ENCODE results near the gene IDH2.
"Not testable (repeated sequence)": the region's sequence is repeated elsewhere in the genome, so short reads cannot be mapped to it uniquely, and the experiment has no call there.

The IDH2 gene

DNA sequence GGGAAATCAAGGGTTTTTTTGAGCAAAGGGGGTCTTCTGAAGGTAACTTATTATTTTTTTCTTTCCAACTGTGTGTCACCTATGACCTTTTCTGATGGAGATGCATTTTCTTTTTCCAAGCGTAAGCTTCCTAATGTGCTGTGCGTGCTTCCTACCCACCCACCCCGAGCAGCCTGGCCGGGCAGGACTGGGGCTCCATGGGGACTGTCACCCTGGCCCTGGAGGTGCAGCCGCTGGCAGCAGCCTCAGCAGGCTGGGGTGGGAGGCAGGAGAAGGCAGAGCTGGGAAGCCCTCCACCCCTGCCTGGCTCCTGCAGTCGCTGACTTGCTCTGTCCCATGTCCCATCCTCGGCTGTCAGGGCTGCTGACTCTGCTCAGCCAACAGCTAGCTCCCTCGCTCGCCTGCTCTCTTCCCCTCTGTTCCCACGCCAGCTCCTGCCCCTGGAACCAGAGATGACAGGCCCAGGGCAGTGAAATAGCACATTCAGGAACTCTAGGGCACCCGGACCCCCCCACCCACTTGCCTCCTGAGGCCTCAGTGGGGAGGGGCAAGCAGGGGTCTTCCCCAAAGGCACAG is 21.4 kb downstream of the IDH2 start:
- Mint-ChIP-seq H3K4me1 (peaks cover 1% of the 10 kb centered on the region), H3K9me3 (no peaks in the 10 kb centered on the region), H3K4me3 (no peak overlapping the region), H3K36me3 (peaks cover 33% of the 10 kb centered on the region), H3K27ac (peak overlapping the region; percentile 32)
- no peak for ATAC-seq
- DNase-seq (ENCODE audit: low spot score in 2 of 2): no peak

DNA sequence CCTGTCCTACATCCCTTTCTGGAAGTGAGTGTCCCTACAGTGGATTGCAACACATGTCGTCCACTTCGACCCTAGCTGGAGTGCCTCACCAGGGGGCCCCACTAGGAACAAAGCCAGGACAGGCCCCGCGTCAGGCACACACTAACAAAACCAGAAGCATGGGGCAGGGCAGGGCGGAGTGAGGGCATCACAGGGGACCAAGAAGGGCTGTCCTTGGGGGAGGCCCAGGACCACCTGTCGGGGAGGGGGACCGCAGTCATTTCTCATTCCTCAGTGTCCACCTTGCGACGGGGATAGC is 21.9 kb downstream of the IDH2 start:
- Mint-ChIP-seq H3K27ac (peak overlapping the region; percentile 32), H3K36me3 (peaks cover 30% of the 10 kb centered on the region), H3K9me3 (no peaks in the 10 kb centered on the region), H3K4me3 (no peak overlapping the region), H3K4me1 (peaks cover 5% of the 10 kb centered on the region)
- ATAC-seq: no peak
- DNase-seq (ENCODE audit: low spot score in 2 of 2): no peak

GRCh38 chr15:90079619-90080457 is 22.4 kb downstream of the IDH2 start:
- Mint-ChIP-seq H3K36me3 (peaks cover 30% of the 10 kb centered on the region), H3K4me1 (peaks cover 5% of the 10 kb centered on the region), H3K4me3 (no peak overlapping the region), H3K27ac (peak overlapping the region; percentile 32), H3K9me3 (no peaks in the 10 kb centered on the region)
- no peak for ATAC-seq
- DNase-seq (ENCODE audit: low spot score in 2 of 2): no peak

DNA sequence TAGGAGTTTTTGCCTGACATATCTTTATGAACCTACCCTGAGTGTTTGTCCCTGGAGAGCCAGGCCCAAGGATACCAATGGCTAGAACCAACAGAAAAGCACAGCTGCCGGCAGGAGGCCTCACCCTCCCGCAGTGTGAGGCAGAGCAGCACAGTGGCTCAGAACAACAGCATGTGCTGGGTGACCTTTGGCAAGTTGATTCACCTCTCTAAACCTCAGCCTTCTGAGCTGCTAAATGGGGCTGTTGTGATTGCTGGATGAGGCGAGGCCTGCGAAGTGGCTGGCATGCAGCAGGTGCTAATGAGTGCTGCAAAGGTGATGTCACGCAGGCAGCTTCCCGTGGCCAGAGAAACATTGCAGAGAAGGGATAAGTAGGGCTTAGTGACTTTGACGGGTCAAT is 23.3 kb downstream of the IDH2 start:
- Mint-ChIP-seq H3K4me1 (peaks cover 5% of the 10 kb centered on the region), H3K4me3 (no peak overlapping the region), H3K36me3 (peaks cover 24% of the 10 kb centered on the region), H3K9me3 (no peaks in the 10 kb centered on the region), H3K27ac (peak overlapping the region; percentile 54)
- peak; percentile 14 for ATAC-seq
- DNase-seq (ENCODE audit: low spot score in 2 of 2): no peak

- Mint-ChIP-seq H3K4me3 (no peak overlapping the region), H3K36me3 (peaks cover 13% of the 10 kb centered on the region), H3K9me3 (no peaks in the 10 kb centered on the region), H3K27ac (no peak overlapping the region), H3K4me1 (peaks cover 5% of the 10 kb centered on the region)
- ATAC-seq: no peak
- no peak for DNase-seq (ENCODE audit: low spot score in 2 of 2)
These were observed 25.6 kb downstream of the IDH2 start for GRCh38 chr15:90076716-90077115.

DNA sequence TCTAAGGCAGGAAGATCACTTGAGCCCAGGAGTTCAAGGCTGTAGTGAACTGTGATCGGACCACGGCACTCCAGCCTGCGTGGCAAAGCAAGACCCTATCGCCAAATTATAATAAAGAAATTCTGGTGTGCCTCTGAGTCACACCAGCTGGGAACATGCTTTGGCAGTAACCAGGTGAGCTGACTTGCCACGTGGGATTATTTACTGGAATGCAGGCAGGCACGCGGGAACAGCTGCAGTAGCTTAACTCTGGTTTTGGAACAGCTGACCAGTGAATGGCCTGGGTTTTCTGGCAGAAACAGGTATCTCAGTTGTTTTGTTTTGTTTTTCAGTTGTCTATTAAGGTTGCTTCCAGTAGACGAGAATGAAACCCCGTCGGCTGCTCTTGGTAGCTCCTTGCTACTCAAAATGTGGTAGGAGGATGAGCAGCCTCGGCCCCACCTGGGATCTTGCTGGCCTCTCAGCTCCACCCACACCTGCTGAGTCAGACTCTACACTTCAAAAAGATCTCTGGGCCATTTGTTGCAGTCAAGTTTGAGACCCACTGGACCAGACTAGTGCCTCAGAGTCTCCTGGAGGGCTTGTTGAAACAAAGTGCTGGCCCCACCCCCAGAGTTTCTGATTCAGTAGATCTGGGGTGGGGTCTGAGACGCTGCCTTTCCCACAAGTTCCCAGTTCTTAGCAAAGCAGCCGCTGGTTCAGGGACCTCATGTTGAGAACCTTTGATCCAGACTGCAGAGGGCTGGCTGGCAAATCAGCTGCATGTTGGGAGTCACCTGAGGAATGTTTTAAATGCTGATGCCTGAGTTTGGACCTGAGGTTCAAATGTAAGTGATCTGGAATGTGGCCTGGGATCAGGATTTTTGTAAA is 26.6 kb downstream of the IDH2 start:
- no peaks in the 10 kb centered on the region for H3K9me3 Mint-ChIP-seq
- peak; percentile 60 for ATAC-seq
- peak overlapping the region; percentile 23 for H3K27ac Mint-ChIP-seq
- H3K4me3 Mint-ChIP-seq: no peak overlapping the region
- peaks cover 5% of the 10 kb centered on the region for H3K4me1 Mint-ChIP-seq
- H3K36me3 Mint-ChIP-seq: peaks cover 13% of the 10 kb centered on the region
- no peak for DNase-seq (ENCODE audit: low spot score in 2 of 2)

DNA sequence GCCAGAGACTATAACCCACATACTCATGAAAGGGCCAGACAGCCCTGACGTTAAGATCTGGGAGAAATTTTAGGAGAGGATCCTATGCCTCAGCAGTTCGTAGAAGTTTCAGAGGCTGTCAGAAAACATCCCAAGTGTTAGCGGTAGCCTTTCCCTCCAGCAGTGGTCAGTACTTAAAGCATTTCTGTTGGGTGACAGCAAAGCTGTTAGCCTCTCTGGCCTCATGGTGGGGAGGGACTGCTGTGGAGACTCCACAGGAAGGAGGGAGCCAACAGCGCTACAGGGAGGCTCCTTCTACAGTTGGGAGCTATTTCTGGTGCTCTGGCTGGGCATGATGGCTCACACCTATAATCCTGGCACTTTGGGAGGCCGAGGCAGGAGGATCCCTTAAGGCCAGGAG is 27.4 kb downstream of the IDH2 start:
- Mint-ChIP-seq H3K36me3 (peaks cover 13% of the 10 kb centered on the region), H3K9me3 (no peaks in the 10 kb centered on the region), H3K27ac (peak overlapping the region; percentile 23), H3K4me3 (no peak overlapping the region), H3K4me1 (peaks cover 5% of the 10 kb centered on the region)
- ATAC-seq (no peak), DNase-seq (ENCODE audit: low spot score in 2 of 2) (no peak)

DNA sequence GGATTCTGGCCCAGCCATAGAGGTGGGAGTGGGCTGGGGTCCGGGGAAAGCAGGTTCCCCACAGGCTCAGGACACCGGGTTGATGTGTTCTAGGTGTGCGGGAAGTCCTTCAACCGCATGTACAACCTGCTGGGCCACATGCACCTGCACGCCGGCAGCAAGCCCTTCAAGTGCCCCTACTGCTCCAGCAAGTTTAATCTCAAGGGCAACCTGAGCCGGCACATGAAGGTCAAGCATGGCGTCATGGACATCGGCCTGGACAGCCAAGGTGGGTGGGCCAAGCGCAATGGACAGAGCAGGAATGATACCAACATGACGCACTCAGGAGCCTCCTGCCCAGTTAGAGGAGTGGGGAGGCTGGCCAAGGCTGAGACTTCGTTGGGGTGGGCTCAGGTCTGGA is 28.2 kb downstream of the IDH2 start:
- no peak for ATAC-seq
- H3K36me3 Mint-ChIP-seq: peaks cover 13% of the 10 kb centered on the region
- peaks cover 5% of the 10 kb centered on the region for H3K4me1 Mint-ChIP-seq
- H3K9me3 Mint-ChIP-seq: no peaks in the 10 kb centered on the region
- H3K4me3 Mint-ChIP-seq: no peak overlapping the region
- DNase-seq (ENCODE audit: low spot score in 2 of 2): no peak
- H3K27ac Mint-ChIP-seq: no peak overlapping the region

GRCh38 chr15:90072978-90073640 is 29.2 kb downstream of the IDH2 start:
- no peak for DNase-seq (ENCODE audit: low spot score in 2 of 2)
- no peak overlapping the region for H3K4me3 Mint-ChIP-seq
- no peak for ATAC-seq
- H3K36me3 Mint-ChIP-seq: peaks cover 13% of the 10 kb centered on the region
- H3K9me3 Mint-ChIP-seq: no peaks in the 10 kb centered on the region
- no peak overlapping the region for H3K27ac Mint-ChIP-seq
- peaks cover 5% of the 10 kb centered on the region for H3K4me1 Mint-ChIP-seq

GRCh38 chr15:90071220-90071807 is 31.0 kb downstream of the IDH2 start:
- DNase-seq (ENCODE audit: low spot score in 2 of 2) (peak; percentile 55 to 81), ATAC-seq (peak; percentile 83)
- H3K4me1 Mint-ChIP-seq: peaks cover 5% of the 10 kb centered on the region
- no peaks in the 10 kb centered on the region for H3K9me3 Mint-ChIP-seq
- H3K36me3 Mint-ChIP-seq: peaks cover 12% of the 10 kb centered on the region
- no peak overlapping the region for H3K27ac Mint-ChIP-seq
- no peak overlapping the region for H3K4me3 Mint-ChIP-seq

DNA sequence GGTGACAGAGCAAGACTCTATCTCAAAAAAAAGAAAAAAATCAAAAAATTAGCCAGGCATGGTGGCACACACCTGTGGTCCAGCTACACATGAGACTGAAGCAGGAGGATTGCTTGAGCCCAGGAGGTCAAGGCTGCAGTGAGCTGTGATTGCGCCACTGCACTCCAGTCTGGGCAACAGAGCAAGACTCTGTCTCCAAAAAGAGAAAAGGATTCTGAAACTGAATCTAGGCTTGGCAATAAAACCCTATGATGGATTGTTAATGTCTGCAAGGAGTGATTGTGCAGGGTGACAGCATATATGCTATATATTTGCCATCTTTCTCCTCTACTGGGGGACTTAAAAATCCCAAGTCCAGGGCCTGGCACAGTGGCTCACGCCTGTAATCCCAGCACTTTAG is 31.6 kb downstream of the IDH2 start:
- DNase-seq (ENCODE audit: low spot score in 2 of 2); H3K4me1 Mint-ChIP-seq; H3K9me3 Mint-ChIP-seq; H3K27ac Mint-ChIP-seq; ATAC-seq; H3K4me3 Mint-ChIP-seq; H3K36me3 Mint-ChIP-seq: not testable (repeated sequence)

- Mint-ChIP-seq H3K36me3 (peaks cover 5% of the 10 kb centered on the region), H3K27ac (no peak overlapping the region), H3K9me3 (no peaks in the 10 kb centered on the region), H3K4me3 (no peak overlapping the region), H3K4me1 (peaks cover 5% of the 10 kb centered on the region)
- ATAC-seq (no peak), DNase-seq (ENCODE audit: low spot score in 2 of 2) (no peak)
These were observed 34.2 kb downstream of the IDH2 start for GRCh38 chr15:90067953-90068606.

DNA sequence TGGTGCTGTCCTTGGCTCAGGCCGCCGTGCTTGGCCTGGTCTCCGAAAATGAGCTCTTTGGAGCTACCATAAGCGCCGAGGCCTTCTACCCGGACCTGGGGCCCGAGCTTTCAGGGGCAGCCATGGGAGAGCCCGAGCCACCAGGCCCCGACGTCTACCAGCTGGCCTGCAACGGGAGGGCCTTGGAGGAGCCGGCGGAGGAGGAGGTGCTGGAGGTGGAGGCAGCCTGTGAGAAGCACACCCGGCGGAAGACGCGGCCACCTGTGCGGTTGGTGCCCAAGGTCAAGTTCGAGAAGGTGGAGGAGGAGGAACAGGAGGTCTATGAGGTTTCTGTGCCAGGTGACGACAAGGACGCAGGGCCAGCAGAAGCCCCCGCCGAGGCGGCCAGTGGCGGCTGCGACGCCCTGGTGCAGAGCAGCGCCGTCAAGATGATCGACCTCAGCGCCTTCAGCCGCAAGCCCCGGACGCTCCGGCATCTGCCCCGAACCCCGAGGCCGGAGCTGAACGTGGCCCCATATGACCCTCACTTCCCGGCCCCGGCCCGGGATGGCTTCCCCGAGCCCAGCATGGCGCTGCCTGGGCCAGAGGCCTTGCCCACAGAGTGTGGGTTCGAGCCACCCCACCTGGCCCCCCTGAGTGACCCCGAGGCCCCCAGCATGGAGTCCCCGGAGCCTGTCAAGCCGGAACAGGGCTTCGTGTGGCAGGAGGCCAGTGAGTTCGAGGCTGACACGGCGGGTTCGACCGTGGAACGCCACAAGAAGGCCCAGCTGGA is 34.9 kb downstream of the IDH2 start:
- no peak for ATAC-seq
- DNase-seq (ENCODE audit: low spot score in 2 of 2): no peak
- H3K4me1 Mint-ChIP-seq: peaks cover 10% of the 10 kb centered on the region
- H3K4me3 Mint-ChIP-seq: no peak overlapping the region
- no peaks in the 10 kb centered on the region for H3K9me3 Mint-ChIP-seq
- peaks cover 5% of the 10 kb centered on the region for H3K36me3 Mint-ChIP-seq
- no peak overlapping the region for H3K27ac Mint-ChIP-seq

GRCh38 chr15:90065682-90066049 is 36.6 kb downstream of the IDH2 start:
- no peaks in the 10 kb centered on the region for H3K9me3 Mint-ChIP-seq
- ATAC-seq: no peak
- no peak for DNase-seq (ENCODE audit: low spot score in 2 of 2)
- H3K4me1 Mint-ChIP-seq: peaks cover 22% of the 10 kb centered on the region
- peaks cover 5% of the 10 kb centered on the region for H3K36me3 Mint-ChIP-seq
- no peak overlapping the region for H3K27ac Mint-ChIP-seq
- no peak overlapping the region for H3K4me3 Mint-ChIP-seq
